Fibroblast of villous mesenchyme (primary cell): Measurements from ENCODE around the gene VEGFB. TPM values are rescaled to one million over a fixed set of nuclear protein-coding genes. Genes with fewer than 3 reads are reported as not detected.

ENCODE experiments used
- DNase-seq: peaks from one replicate; pipeline ENCODE4 v3.0.0-alpha.2; 2010; ENCODE audit warnings: low read depth
- H3K4me3 ChIP-seq: 2 replicates; pipeline ENCODE4 v1.5.1; 2011; ENCODE audit warnings: low read depth, mild to moderate bottlenecking, low read length
- CTCF ChIP-seq: IDR thresholded peaks from 2 replicates; pipeline ENCODE4 v1.5.1; 2012; ENCODE audit warnings: low read depth, mild to moderate bottlenecking, low read length; ENCODE audit not compliant: insufficient read depth
- total RNA-seq: library from RNA; depleted of rRNA; stranded (reverse); fragments of >200 nt; gene quantifications from 2 replicates; pipeline ENCODE4 v1.2.3, GENCODE V29; 2012

The VEGFB gene
- total RNA-seq, 1 donor, result 17.7 TPM

DNA sequence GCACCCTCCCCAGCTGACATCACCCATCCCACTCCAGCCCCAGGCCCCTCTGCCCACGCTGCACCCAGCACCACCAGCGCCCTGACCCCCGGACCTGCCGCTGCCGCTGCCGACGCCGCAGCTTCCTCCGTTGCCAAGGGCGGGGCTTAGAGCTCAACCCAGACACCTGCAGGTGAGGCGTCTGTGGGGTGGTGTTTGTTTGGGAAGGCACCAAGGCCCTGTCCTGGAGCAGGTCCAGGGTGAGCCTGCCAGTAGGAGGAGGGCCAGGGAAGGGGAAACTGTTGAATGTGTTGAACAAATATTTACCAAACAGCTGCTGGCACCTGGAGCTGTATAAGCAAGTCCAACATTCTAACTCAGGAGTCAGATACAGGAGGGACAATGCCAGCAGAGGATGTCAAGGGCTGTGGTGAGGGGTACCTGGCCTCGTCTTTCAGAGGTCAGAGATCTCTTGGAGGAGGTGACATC, 3.1 kb downstream of the VEGFB start:
- no peak for DNase-seq
- no peak for TF ChIP-seq CTCF
- no peak overlapping the region for H3K4me3 ChIP-seq

DNA sequence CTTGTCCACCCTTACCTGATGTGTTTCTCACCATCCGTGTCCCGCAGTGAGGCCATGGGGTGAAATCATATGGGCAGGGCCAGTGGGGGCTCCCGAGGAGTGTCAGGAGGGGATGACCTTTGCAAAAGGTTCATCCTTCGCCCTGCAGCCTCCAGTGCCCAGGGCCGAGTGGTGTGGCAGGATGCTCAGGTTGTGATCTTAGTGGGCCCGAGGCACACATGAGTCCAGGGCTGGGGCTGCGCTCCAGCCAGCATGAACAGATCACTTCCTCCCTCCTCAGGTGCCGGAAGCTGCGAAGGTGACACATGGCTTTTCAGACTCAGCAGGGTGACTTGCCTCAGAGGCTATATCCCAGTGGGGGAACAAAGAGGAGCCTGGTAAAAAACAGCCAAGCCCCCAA, 3.7 kb downstream of the VEGFB start:
- DNase-seq, result no peak
- TF ChIP-seq CTCF, result no peak
- no peak overlapping the region for H3K4me3 ChIP-seq

GRCh38 chr11:64238999-64239398, 4.6 kb downstream of the VEGFB start:
- no peak overlapping the region for H3K4me3 ChIP-seq
- DNase-seq, result no peak
- TF ChIP-seq CTCF, result no peak

DNA sequence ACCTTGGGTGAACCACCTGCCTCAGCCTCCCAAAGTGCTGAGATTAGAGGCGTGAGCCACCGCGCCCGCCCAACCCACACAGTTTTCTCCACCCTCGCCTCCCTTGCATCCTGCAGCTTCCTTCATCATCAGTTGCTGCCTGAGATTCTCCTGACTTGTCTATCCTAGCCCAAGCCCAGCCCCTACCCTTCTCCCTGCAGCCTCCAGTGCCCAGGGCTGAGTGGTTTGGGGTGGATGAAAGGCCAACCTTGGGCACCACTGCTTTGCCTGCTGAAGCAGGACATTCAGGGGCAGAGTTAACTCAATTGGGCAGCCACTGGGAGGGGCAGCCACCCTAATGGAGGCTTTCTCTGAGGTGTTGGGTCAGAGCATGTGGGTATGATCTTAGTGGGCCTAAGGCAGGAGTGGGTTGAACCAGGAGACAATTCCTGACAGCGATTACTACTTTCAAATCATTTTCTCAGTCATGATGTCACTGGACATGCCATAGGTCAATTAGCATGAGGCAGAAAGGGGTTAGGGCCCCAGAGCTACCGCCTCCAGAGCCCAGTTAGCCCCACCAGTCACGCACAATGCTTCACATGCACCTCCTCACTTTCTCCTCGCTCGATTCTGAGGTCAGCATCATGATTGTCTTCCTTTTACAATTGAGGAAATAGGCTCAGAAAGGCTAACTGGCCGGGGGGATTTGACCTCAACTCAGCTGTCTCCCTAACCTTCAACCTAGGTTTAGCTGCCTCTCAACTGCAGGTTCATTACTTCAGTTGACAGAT, 5.5 kb downstream of the VEGFB start:
- no peak for DNase-seq
- H3K4me3 ChIP-seq, result peak overlapping the region; percentile 82
- TF ChIP-seq CTCF, result no peak

GRCh38 chr11:64240435-64241240, 6.3 kb downstream of the VEGFB start, which contains the start of gene FKBP2:
Gene FKBP2 (plus strand): TSS chr11:64241095. CDS start chr11:64242388, 1,293 bp downstream.
- peak; percentile 98 for DNase-seq
- no peak for TF ChIP-seq CTCF
- H3K4me3 ChIP-seq, result peak within 1 kb of the TSS; percentile 90

DNA sequence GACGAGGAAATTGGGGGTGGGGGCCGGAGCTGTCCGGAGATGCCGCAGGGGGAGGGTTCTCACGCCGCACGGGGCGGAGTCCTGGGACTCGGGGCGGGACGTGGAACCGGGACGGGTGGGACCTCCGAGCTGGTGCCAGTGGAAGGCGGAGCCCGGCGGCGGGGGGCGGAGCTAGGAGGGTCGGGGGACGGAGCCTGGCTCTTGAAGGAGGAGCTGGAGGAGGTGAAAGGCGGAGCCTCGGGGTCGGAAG, 6.8 kb downstream of the VEGFB start:
- DNase-seq, result peak; percentile 100
- H3K4me3 ChIP-seq, result peak overlapping the region; percentile 82
- TF ChIP-seq CTCF, result no peak
